Measurements from ENCODE around the gene CASD1. TPM values are rescaled to one million over a fixed set of nuclear protein-coding genes. Genes with fewer than 3 reads are reported as not detected.

CASD1 gene
- polyA plus RNA-seq, 1 donor (not counting 4 experiments of a cell fraction or from before 2014, with no cell fraction given): 7.1 TPM

DNA sequence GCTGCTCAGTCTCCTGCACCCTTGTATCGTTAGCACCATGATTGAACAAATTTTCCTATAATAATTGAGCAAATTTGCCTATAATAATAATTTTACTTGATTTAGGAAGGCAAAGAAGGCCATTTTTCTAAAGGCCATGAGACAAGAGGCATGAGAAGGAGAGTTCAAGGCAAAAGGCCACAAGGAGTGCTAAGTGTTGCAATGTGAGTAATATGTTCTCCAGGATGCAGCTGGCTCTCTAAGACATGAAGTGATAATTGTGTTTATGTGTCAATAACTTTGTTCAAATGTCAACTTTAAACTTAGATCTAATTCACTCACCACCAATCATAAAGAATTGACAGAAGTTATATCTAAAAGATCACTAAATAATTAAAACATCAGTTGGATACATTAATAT is 92.6 kb downstream of the CASD1 start:
- H3K36me3 ChIP-seq (ENCODE audit: control insufficient read depth in 2 of 2, extremely low read depth in 1 of 2, insufficient read depth in 2 of 2, low read length in 2 of 2): no peaks in the 10 kb centered on the region
- H4K20me1 ChIP-seq (ENCODE audit: control insufficient read depth, extremely low read depth, insufficient read depth, low read length): no peaks in the 10 kb centered on the region
- H3K27me3 ChIP-seq (ENCODE audit: control insufficient read depth, extremely low read depth, insufficient read depth, low read length): no peaks in the 10 kb centered on the region
- no peaks in the 10 kb centered on the region for H3K9me1 ChIP-seq (ENCODE audit: control insufficient read depth, extremely low read depth, insufficient read depth, low read length)
- H3K27ac ChIP-seq (ENCODE audit: control insufficient read depth, insufficient read depth, low read length): no peak overlapping the region
- no peaks in the 10 kb centered on the region for H3K79me2 ChIP-seq (ENCODE audit: control insufficient read depth, insufficient read depth, low read length)
- H3K4me2 ChIP-seq (ENCODE audit: control insufficient read depth, extremely low read depth, insufficient read depth, low read depth, low read length): no peak overlapping the region
- TF ChIP-seq EZH2 (IDR thresholded peaks at IDR 0.05; ENCODE audit: low read length): no peak
- TF ChIP-seq, protein P1, sequence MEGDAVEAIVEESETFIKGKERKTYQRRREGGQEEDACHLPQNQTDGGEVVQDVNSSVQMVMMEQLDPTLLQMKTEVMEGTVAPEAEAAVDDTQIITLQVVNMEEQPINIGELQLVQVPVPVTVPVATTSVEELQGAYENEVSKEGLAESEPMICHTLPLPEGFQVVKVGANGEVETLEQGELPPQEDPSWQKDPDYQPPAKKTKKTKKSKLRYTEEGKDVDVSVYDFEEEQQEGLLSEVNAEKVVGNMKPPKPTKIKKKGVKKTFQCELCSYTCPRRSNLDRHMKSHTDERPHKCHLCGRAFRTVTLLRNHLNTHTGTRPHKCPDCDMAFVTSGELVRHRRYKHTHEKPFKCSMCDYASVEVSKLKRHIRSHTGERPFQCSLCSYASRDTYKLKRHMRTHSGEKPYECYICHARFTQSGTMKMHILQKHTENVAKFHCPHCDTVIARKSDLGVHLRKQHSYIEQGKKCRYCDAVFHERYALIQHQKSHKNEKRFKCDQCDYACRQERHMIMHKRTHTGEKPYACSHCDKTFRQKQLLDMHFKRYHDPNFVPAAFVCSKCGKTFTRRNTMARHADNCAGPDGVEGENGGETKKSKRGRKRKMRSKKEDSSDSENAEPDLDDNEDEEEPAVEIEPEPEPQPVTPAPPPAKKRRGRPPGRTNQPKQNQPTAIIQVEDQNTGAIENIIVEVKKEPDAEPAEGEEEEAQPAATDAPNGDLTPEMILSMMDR (optimal IDR thresholded peaks at IDR 0.05 in 1 of 3, IDR thresholded peaks at IDR 0.05 in 1 of 3, conservative IDR thresholded peaks at IDR 0.05 in 1 of 3; ENCODE audit: extremely low read depth in 1 of 3, insufficient read depth in 2 of 3, low read length in 3 of 3): no peak
- no peak overlapping the region for H3K4me3 ChIP-seq (ENCODE audit: control insufficient read depth in 2 of 3, extremely low read depth in 1 of 3, insufficient read depth in 2 of 3, low read depth in 1 of 3, low read length in 3 of 3)
- H3K9me3 ChIP-seq (ENCODE audit: control insufficient read depth, low read depth, low read length): no peaks in the 10 kb centered on the region
- FAIRE-seq: no peak
- no peak for DNase-seq (ENCODE audit: low read depth, low spot score)
- dilution Hi-C loops (cut with MboI; ENCODE audit: extremely low pct_ligation_motif_present, low sequenced_read_pairs): no loop called here
- no peak overlapping the region for H3K9ac ChIP-seq (ENCODE audit: control insufficient read depth, extremely low read depth, insufficient read depth, low read length)
- no peaks in the 10 kb centered on the region for H3K4me1 ChIP-seq (ENCODE audit: control insufficient read depth, extremely low read depth, insufficient read depth, low read length)
- no peak overlapping the region for H2AFZ ChIP-seq (ENCODE audit: control insufficient read depth, low read length)

DNA sequence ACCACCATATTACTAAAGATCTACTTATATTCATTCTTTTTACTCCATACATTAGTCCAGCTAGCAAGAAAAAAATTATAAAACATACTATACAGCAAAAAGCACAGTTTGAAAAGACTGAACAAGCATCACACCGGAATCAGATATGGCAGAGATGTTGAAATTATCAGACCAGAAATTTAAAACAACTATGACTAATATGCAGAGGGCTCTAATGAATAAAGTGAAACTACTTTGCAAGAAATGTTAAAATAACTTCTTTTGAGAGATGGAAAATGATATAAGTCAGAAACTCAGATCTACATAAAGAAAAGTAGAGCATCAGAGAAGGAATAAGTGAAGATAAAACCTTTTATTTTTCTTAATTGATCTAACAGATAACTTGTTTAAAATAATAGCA is 95.4 kb downstream of the CASD1 start:
- no peak overlapping the region for H3K27ac ChIP-seq (ENCODE audit: control insufficient read depth, insufficient read depth, low read length)
- no peak overlapping the region for H3K9ac ChIP-seq (ENCODE audit: control insufficient read depth, extremely low read depth, insufficient read depth, low read length)
- DNase-seq (ENCODE audit: low read depth, low spot score) (no peak), FAIRE-seq (no peak)
- no peaks in the 10 kb centered on the region for H3K27me3 ChIP-seq (ENCODE audit: control insufficient read depth, extremely low read depth, insufficient read depth, low read length)
- H4K20me1 ChIP-seq (ENCODE audit: control insufficient read depth, extremely low read depth, insufficient read depth, low read length): no peaks in the 10 kb centered on the region
- no peaks in the 10 kb centered on the region for H3K4me1 ChIP-seq (ENCODE audit: control insufficient read depth, extremely low read depth, insufficient read depth, low read length)
- H3K9me3 ChIP-seq (ENCODE audit: control insufficient read depth, low read depth, low read length): no peaks in the 10 kb centered on the region
- dilution Hi-C loops (cut with MboI; ENCODE audit: extremely low pct_ligation_motif_present, low sequenced_read_pairs): no loop called here
- no peaks in the 10 kb centered on the region for H3K9me1 ChIP-seq (ENCODE audit: control insufficient read depth, extremely low read depth, insufficient read depth, low read length)
- no peaks in the 10 kb centered on the region for H3K79me2 ChIP-seq (ENCODE audit: control insufficient read depth, insufficient read depth, low read length)
- H3K4me2 ChIP-seq (ENCODE audit: control insufficient read depth, extremely low read depth, insufficient read depth, low read depth, low read length): no peak overlapping the region
- no peaks in the 10 kb centered on the region for H3K36me3 ChIP-seq (ENCODE audit: control insufficient read depth in 2 of 2, extremely low read depth in 1 of 2, insufficient read depth in 2 of 2, low read length in 2 of 2)
- TF ChIP-seq EZH2 (IDR thresholded peaks at IDR 0.05; ENCODE audit: low read length): no peak
- TF ChIP-seq, protein P1 (optimal IDR thresholded peaks at IDR 0.05 in 1 of 3, IDR thresholded peaks at IDR 0.05 in 1 of 3, conservative IDR thresholded peaks at IDR 0.05 in 1 of 3; ENCODE audit: extremely low read depth in 1 of 3, insufficient read depth in 2 of 3, low read length in 3 of 3): no peak
- no peak overlapping the region for H2AFZ ChIP-seq (ENCODE audit: control insufficient read depth, low read length)
- no peak overlapping the region for H3K4me3 ChIP-seq (ENCODE audit: control insufficient read depth in 2 of 3, extremely low read depth in 1 of 3, insufficient read depth in 2 of 3, low read depth in 1 of 3, low read length in 3 of 3)

Small RNA genes within 50 kb of the gene (small RNA-seq; reads per million reads assigned to genes)
- gene RNU6-1328P (ENCODE audit: insufficient read length in 3 of 3, low read depth in 3 of 3, low replicate concordance in 1 of 3): 0 reads per million in 3 experiments

Other genes starting within 250 kb of the CASD1 start
- gene COL1A2, start 114.9 kb upstream of the CASD1 start, polyA plus RNA-seq: 0.13 to 0.16 TPM (median 0.14 TPM) in 3 replicates
- gene SGCE, start 146.3 kb downstream of the CASD1 start, polyA plus RNA-seq: 4.3 to 10.5 TPM (median 7.9 TPM) in 3 replicates

All from keratinocyte (primary cell).